SU-DHL-6 (cell line): ENCODE data around the gene ADAM19.

Experiments used
- H2AFZ ChIP-seq: fragments of 200-600 bp; sonication (generic); 2 replicates; pipeline ENCODE4 v1.6.1; 2014; ENCODE audit warnings: low read depth, mild to moderate bottlenecking, moderate library complexity, mixed read lengths, antibody characterized with exemption, low read length; ENCODE audit not compliant: severe bottlenecking
- H3F3A ChIP-seq: fragments of 200-600 bp; shearing (Covaris generic); 2 replicates; pipeline ENCODE4 v1.6.0; 2016; ENCODE audit warnings: antibody characterized with exemption, mild to moderate bottlenecking; ENCODE audit not compliant: insufficient read depth
- H3K27ac ChIP-seq: fragments of 200-600 bp; sonication (generic); 2 replicates; pipeline ENCODE4 v1.5.1; 2016; ENCODE audit warnings: low read depth, mild to moderate bottlenecking, low read length, moderate library complexity, mixed read lengths
- H3K27me3 ChIP-seq: fragments of 200-600 bp; sonication (generic), shearing (Covaris generic); 2 replicates; pipeline ENCODE4 v1.6.0; 2014; ENCODE audit warnings: mild to moderate bottlenecking, low read length
- H3K36me3 ChIP-seq: fragments of 200-600 bp; sonication (generic); 2 replicates; pipeline ENCODE4 v1.6.1; 2014; ENCODE audit warnings: mild to moderate bottlenecking, low read length, mixed read lengths
- H3K4me2 ChIP-seq: fragments of 300-600, 200-600 bp; shearing (Covaris generic), sonication (generic); 2 replicates; pipeline ENCODE4 v1.6.0; 2014; ENCODE audit warnings: low read length, low read depth, mild to moderate bottlenecking; ENCODE audit not compliant: poor library complexity, severe bottlenecking
- H3K4me3 ChIP-seq: fragments of 200-600 bp; sonication (generic); 2 replicates; pipeline ENCODE4 v1.5.1; 2014; ENCODE audit warnings: antibody characterized with exemption, low read length, mild to moderate bottlenecking, mixed read lengths; ENCODE audit not compliant: insufficient read depth, poor library complexity, severe bottlenecking
- H3K79me2 ChIP-seq: fragments of 200-600 bp; sonication (generic); 2 replicates; pipeline ENCODE4 v1.6.1; 2014; ENCODE audit warnings: mild to moderate bottlenecking, low read length, moderate library complexity; ENCODE audit not compliant: insufficient read depth
- H3K9ac ChIP-seq: fragments of 200-600 bp; sonication (generic); 2 replicates; pipeline ENCODE4 v1.7.0; 2014; ENCODE audit warnings: mild to moderate bottlenecking, low read length
- H3K9me2 ChIP-seq: fragments of 200-600 bp; sonication (generic); replicated peaks from 2 replicates; pipeline ENCODE4 v1.6.1; 2014; ENCODE audit warnings: low read length; ENCODE audit not compliant: insufficient read depth
- H3K9me3 ChIP-seq: fragments of 200-600 bp; sonication (generic); 2 replicates; pipeline ENCODE4 v1.6.1; 2014; ENCODE audit warnings: low read length, mixed read lengths; ENCODE audit not compliant: insufficient read depth
- H4K20me1 ChIP-seq: fragments of 200-600 bp; sonication (generic); 2 replicates; pipeline ENCODE4 v1.6.1; 2014; ENCODE audit warnings: low read depth, mild to moderate bottlenecking, antibody characterized with exemption, low read length, moderate library complexity, mixed read lengths
- EZH2phosphoT487 ChIP-seq: fragments of 200-600 bp; sonication (generic), shearing (Covaris generic); conservative IDR thresholded peaks from 2 replicates; pipeline ENCODE4 v1.6.1; 2018; ENCODE audit warnings: mild to moderate bottlenecking, antibody characterized with exemption, low read length, moderate library complexity, mixed read lengths
- TF ChIP-seq, protein P1 (sequence below): fragments of 200-600 bp; sonication (generic); IDR thresholded peaks from one replicate; pipeline ENCODE4 v1.5.1; 2017; ENCODE audit warnings: antibody characterized with exemption, mild to moderate bottlenecking, low read length, moderate library complexity; ENCODE audit not compliant: insufficient read depth, poor library complexity, severe bottlenecking

The ADAM19 gene

DNA sequence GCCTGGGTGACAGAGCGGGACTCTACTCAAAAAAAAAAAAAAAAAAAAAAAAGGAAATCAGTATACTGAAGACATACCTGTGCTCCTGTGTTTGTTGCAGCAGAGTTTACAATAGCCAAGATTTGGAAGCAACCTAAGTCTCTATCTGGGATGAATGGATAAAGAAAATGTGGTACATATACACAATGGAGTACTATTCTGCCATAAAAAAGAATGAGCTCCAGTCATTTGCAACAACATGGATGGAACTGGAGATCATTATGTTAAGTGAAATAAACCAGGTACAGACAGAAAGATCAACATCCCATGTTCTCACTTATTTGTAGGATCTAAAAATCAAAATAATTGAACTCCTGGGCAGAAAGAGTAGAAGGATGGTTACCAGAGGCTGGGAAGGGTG is 22.9 kb downstream of the ADAM19 start:
- H3F3A ChIP-seq = no peaks in the 10 kb centered on the region
- H3K9ac ChIP-seq = no peak overlapping the region
- no peaks in the 10 kb centered on the region for H3K27me3 ChIP-seq

DNA sequence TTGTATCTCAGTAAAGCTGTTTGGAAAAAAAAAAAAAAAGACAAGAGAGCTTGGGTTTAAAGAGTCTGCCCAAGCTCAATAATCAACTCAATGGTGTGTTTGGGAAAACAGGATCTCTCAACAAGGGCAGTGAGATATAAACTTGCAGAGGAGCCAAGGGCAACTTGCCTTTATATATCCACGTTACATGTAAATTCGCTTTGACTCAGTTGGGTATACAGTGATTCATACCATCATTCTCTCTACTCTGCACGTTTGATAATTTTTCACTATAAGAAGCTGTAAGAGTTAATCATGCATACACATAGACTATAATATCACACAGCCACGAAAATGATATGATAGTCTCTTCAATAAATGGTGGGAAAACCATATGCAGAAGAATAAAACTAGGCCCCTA is 24.9 kb downstream of the ADAM19 start:
- no peak for TF ChIP-seq EZH2phosphoT487
- TF ChIP-seq, protein P1, sequence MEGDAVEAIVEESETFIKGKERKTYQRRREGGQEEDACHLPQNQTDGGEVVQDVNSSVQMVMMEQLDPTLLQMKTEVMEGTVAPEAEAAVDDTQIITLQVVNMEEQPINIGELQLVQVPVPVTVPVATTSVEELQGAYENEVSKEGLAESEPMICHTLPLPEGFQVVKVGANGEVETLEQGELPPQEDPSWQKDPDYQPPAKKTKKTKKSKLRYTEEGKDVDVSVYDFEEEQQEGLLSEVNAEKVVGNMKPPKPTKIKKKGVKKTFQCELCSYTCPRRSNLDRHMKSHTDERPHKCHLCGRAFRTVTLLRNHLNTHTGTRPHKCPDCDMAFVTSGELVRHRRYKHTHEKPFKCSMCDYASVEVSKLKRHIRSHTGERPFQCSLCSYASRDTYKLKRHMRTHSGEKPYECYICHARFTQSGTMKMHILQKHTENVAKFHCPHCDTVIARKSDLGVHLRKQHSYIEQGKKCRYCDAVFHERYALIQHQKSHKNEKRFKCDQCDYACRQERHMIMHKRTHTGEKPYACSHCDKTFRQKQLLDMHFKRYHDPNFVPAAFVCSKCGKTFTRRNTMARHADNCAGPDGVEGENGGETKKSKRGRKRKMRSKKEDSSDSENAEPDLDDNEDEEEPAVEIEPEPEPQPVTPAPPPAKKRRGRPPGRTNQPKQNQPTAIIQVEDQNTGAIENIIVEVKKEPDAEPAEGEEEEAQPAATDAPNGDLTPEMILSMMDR = no peak
- H3K36me3 ChIP-seq = peaks cover 19% of the 10 kb centered on the region; the same call in 1 of the 2 replicates

More for the DNA sequence above, 22.9 kb downstream of the ADAM19 start:
- TF ChIP-seq, protein P1 = no peak
- no peak for TF ChIP-seq EZH2phosphoT487
- H4K20me1 ChIP-seq = no peaks in the 10 kb centered on the region; the same call in 1 of the 2 replicates
- no peak overlapping the region for H2AFZ ChIP-seq
- peaks cover 94% of the 10 kb centered on the region for H3K79me2 ChIP-seq
- peaks cover 19% of the 10 kb centered on the region; the same call in 1 of the 2 replicates for H3K36me3 ChIP-seq
- H3K4me2 ChIP-seq = no peak overlapping the region
- H3K9me3 ChIP-seq = no peaks in the 10 kb centered on the region
- H3K27ac ChIP-seq = no peak overlapping the region
- H3K9me2 ChIP-seq = no peaks in the 10 kb centered on the region
- no peak overlapping the region for H3K4me3 ChIP-seq

DNA sequence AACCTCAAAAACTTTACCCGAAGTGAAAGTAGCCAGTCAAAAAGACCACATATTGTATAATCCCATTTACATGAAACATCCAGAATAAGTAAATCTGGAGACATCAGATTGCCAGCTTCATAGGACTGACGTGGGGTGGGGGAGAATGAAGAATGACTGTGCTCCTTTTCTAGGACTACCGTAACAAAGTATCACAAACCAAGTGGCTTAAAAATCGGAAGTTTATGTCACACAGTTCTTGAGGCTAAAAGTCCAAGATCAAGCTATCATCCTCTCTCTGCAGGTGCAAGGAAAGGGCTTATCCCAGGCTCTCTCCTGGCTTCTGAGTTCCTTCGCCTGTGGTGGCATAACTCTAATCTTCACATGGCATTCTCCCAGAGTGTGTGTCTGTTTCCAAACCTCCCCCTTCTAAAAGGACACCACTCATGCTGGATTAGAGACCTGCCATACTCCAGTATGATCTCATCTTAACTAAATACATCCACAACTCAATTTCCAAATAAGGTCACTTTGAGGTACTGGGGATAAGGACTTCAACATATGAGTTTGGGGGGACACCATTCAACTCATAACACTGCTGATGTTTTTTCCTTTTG is 25.5 kb downstream of the ADAM19 start:
- no peaks in the 10 kb centered on the region for H3F3A ChIP-seq
- no peaks in the 10 kb centered on the region for H3K9me2 ChIP-seq
- H3K79me2 ChIP-seq = peaks cover 97% of the 10 kb centered on the region
- no peak overlapping the region for H3K27ac ChIP-seq
- TF ChIP-seq, protein P1 = no peak
- TF ChIP-seq EZH2phosphoT487 = no peak
- H3K36me3 ChIP-seq = peaks cover 19% of the 10 kb centered on the region; the same call in 1 of the 2 replicates
- H3K4me3 ChIP-seq = no peak overlapping the region
- no peak overlapping the region for H2AFZ ChIP-seq
- no peaks in the 10 kb centered on the region; the same call in 1 of the 2 replicates for H4K20me1 ChIP-seq
- no peaks in the 10 kb centered on the region for H3K27me3 ChIP-seq
- peak overlapping the region; percentile 9 for H3K4me2 ChIP-seq
- H3K9me3 ChIP-seq = no peaks in the 10 kb centered on the region
- no peak overlapping the region for H3K9ac ChIP-seq

More for the DNA sequence above, 24.9 kb downstream of the ADAM19 start:
- no peaks in the 10 kb centered on the region for H3K9me3 ChIP-seq
- no peaks in the 10 kb centered on the region; the same call in 1 of the 2 replicates for H4K20me1 ChIP-seq
- H3K4me2 ChIP-seq = no peak overlapping the region
- no peaks in the 10 kb centered on the region for H3K9me2 ChIP-seq
- H3F3A ChIP-seq = no peaks in the 10 kb centered on the region
- no peak overlapping the region for H3K4me3 ChIP-seq
- peaks cover 97% of the 10 kb centered on the region for H3K79me2 ChIP-seq
- no peak overlapping the region for H3K27ac ChIP-seq
- no peak overlapping the region for H3K9ac ChIP-seq
- H3K27me3 ChIP-seq = no peaks in the 10 kb centered on the region
- H2AFZ ChIP-seq = no peak overlapping the region
